IMR-90 (cell line): ENCODE results near the gene CTDSP1. TPM values are rescaled to one million over a fixed set of nuclear protein-coding genes. Genes with fewer than 3 reads are reported as not detected.

Experiments used
- ATAC-seq: fragments of 200-7000 bp; cut with Tn5 transposase; 2 replicates; pipeline ENCODE4 v1.9.1; 2020; ENCODE audit warnings: low read depth, mild to moderate bottlenecking, moderate library complexity
- BruUV-seq: library from RNA; stranded (reverse); fragments of 400-500 nt; replicated peaks from 2 replicates; lab custom pipeline; 2021; lab: Mats Ljungman, UMichigan
- CTCF ChIA-PET: fragments of 300-600 bp; formaldehyde crosslinking; extraction: SDS; loops from one replicate; lab custom pipeline; 2021; ENCODE audit warnings: antibody characterized with exemption; lab: Yijun Ruan, JAX
- POLR2A ChIA-PET: fragments of 300-600 bp; sonication (Branson Sonifier 250); formaldehyde crosslinking; loops from one replicate; lab custom pipeline; 2022; ENCODE audit warnings: antibody characterized with exemption; ENCODE audit not compliant: unreplicated experiment; lab: Charles Lee
- DNase-seq: peaks from one replicate; pipeline ENCODE4 v3.0.0; 2013
- H2AFZ ChIP-seq: replicated peaks from 2 replicates; pipeline ENCODE3; 2013; ENCODE audit warnings: low read length, mild to moderate bottlenecking; ENCODE audit not compliant: poor library complexity
- H2AK5ac ChIP-seq: 2 replicates; pipeline ENCODE4 v1.6.1; 2013; ENCODE audit warnings: low read depth, low read length, inconsistent platforms
- H2AK9ac ChIP-seq: replicated peaks from 2 replicates; pipeline ENCODE3; 2013; ENCODE audit warnings: mild to moderate bottlenecking, low read depth, low read length, moderate library complexity; ENCODE audit not compliant: poor library complexity
- H2BK120ac ChIP-seq: 2 replicates; pipeline ENCODE4 v1.6.1; 2013; ENCODE audit warnings: low read depth, low read length, inconsistent platforms
- H2BK15ac ChIP-seq: 3 replicates; pipeline ENCODE4 v1.6.1; 2013; ENCODE audit warnings: low read depth, low read length, inconsistent platforms
- H2BK20ac ChIP-seq: 2 replicates; pipeline ENCODE4 v1.6.1; 2013; ENCODE audit warnings: low read depth, mild to moderate bottlenecking, inconsistent platforms, low read length, moderate library complexity
- H2BK5ac ChIP-seq: 2 replicates; pipeline ENCODE4 v1.6.1; 2013; ENCODE audit warnings: mild to moderate bottlenecking, low read depth, low read length, inconsistent platforms; ENCODE audit not compliant: poor library complexity, severe bottlenecking
- H3K14ac ChIP-seq: replicated peaks from 2 replicates; pipeline ENCODE4 v1.6.1; 2013; ENCODE audit warnings: low read depth, low read length, inconsistent platforms
- H3K18ac ChIP-seq: 2 replicates; pipeline ENCODE4 v1.6.1; 2013; ENCODE audit warnings: low read depth, low read length, control low read depth
- H3K23ac ChIP-seq: 2 replicates; pipeline ENCODE4 v1.6.1; 2013; ENCODE audit warnings: low read depth, low read length, inconsistent platforms
- H3K27ac ChIP-seq: 2 replicates; pipeline ENCODE4 v1.5.1; 2013; ENCODE audit warnings: mild to moderate bottlenecking, control low read depth, low read length; ENCODE audit not compliant: insufficient read depth
- H3K27me3 ChIP-seq: 2 replicates; pipeline ENCODE4 v1.6.1; 2013; ENCODE audit warnings: low read length; ENCODE audit not compliant: control insufficient read depth, insufficient read depth
- H3K36me3 ChIP-seq: 2 replicates; pipeline ENCODE4 v1.6.1; 2013; ENCODE audit warnings: low read length, mixed read lengths; ENCODE audit not compliant: control insufficient read depth, insufficient read depth
- H3K4ac ChIP-seq: 2 replicates; pipeline ENCODE4 v1.6.1; 2013; ENCODE audit warnings: low read depth, low read length, inconsistent platforms
- H3K4me1 ChIP-seq: 2 replicates; pipeline ENCODE4 v1.6.1; 2013; ENCODE audit warnings: low read length, mixed read lengths; ENCODE audit not compliant: control insufficient read depth, insufficient read depth
- H3K4me2 ChIP-seq: 2 replicates; pipeline ENCODE4 v1.6.1; 2013; ENCODE audit warnings: low read depth, mild to moderate bottlenecking, control low read depth, low read length, moderate library complexity
- H3K4me3 ChIP-seq: 2 replicates; pipeline ENCODE4 v1.5.1; 2013; ENCODE audit warnings: low read depth, mild to moderate bottlenecking, control low read depth, low read length, moderate library complexity; ENCODE audit not compliant: insufficient read depth
- H3K56ac ChIP-seq: 2 replicates; pipeline ENCODE4 v1.6.1; 2013; ENCODE audit warnings: low read length, inconsistent platforms; ENCODE audit not compliant: insufficient read depth; ENCODE audit errors: extremely low read depth
- H3K79me1 ChIP-seq, 2 experiments: 2 replicates each; pipeline ENCODE4 v1.6.1; 2013; ENCODE audit warnings: low read length in 2 of 2, inconsistent platforms in 1 of 2, low read depth in 1 of 2
- H3K9ac ChIP-seq: 2 replicates; pipeline ENCODE4 v1.6.1; 2013; ENCODE audit warnings: low read depth, low read length, control low read depth
- H3K9me1 ChIP-seq: 2 replicates; pipeline ENCODE4 v1.6.1; 2013; ENCODE audit warnings: low read length, inconsistent platforms; ENCODE audit not compliant: insufficient read depth
- H3K9me3 ChIP-seq: 2 replicates; pipeline ENCODE4 v1.6.1; 2013; ENCODE audit warnings: low read length; ENCODE audit not compliant: control insufficient read depth, insufficient read depth
- H4K20me1 ChIP-seq: 2 replicates; pipeline ENCODE4 v1.6.1; 2013; ENCODE audit warnings: low read length, inconsistent platforms; ENCODE audit not compliant: insufficient read depth
- H4K5ac ChIP-seq: 2 replicates; pipeline ENCODE4 v1.6.1; 2013; ENCODE audit warnings: mild to moderate bottlenecking, low read depth, low read length, control low read depth
- H4K8ac ChIP-seq, 2 experiments: 2 replicates each; pipeline ENCODE4 v1.6.1; 2013; ENCODE audit warnings: low read depth in 2 of 2, low read length in 2 of 2, control low read depth in 1 of 2, inconsistent platforms in 1 of 2
- H4K91ac ChIP-seq: 2 replicates; pipeline ENCODE4 v1.6.1; 2013; ENCODE audit warnings: low read depth, low read length, inconsistent platforms; ENCODE audit not compliant: insufficient read depth
- FOS ChIP-seq: fragments of 150-350 bp; IDR thresholded peaks from 2 replicates; pipeline ENCODE4 v1.6.1; 2016; ENCODE audit warnings: low read depth, low read length
- RCOR1 ChIP-seq: IDR thresholded peaks from 2 replicates; pipeline ENCODE4 v1.6.1; 2012; ENCODE audit warnings: mild to moderate bottlenecking, low read length, improper control_type of control experiment; ENCODE audit not compliant: insufficient replicate concordance
- RFX5 ChIP-seq: IDR thresholded peaks from 2 replicates; pipeline ENCODE4 v1.8.0; 2012; ENCODE audit warnings: low read depth, mild to moderate bottlenecking, low read length, moderate library complexity
- WGBS, 2 experiments: methylation state at CpG; one replicate each; pipeline versions ENCODE4 v1.1.5 to v1.1.7; 2013; ENCODE audit warnings: missing lambda C conversion rate in 2 of 2; ENCODE audit not compliant: insufficient read length in 1 of 2; ENCODE audit errors: extremely low coverage in 2 of 2; 5-methylcytosine and 5-hydroxymethylcytosine counted together
- dilution Hi-C: fragments of 300-500 bp; cut with HindIII; formaldehyde crosslinking; loops from one replicate; pipeline ENCODE4 v1.14.3; 2018; ENCODE audit warnings: low sequenced_read_pairs; ENCODE audit not compliant: unreplicated experiment
- in situ Hi-C: fragments of 300-500 bp; cut with MboI; formaldehyde crosslinking; loops from 3 replicates; pipeline ENCODE4 v1.14.3; 2019; ENCODE audit warnings: low sequenced_read_pairs, inconsistent platforms, mixed read lengths
- intact Hi-C: fragments of 100-400 bp; cut with micrococcal nuclease; formaldehyde crosslinking; loops from 2 replicates; pipeline ENCODE4 v1.10.0; 2022
- polyA plus RNA-seq, 3 experiments: library from polyadenylated mRNA; depleted of rRNA; stranded (reverse); fragments of >200 nt; gene quantifications; 2 replicates each; pipeline ENCODE4 v1.2.3, GENCODE V29; 2012; ENCODE audit warnings: low replicate concordance in 1 of 3
- total RNA-seq: library from RNA; depleted of rRNA; stranded (reverse); fragments of >200 nt; gene quantifications from 2 replicates; pipeline ENCODE4 v1.2.3, GENCODE V29; 2012

Gene CTDSP1
- total and polyA plus RNA-seq, 2 of the 4 experiments (the other 2 are of a cell fraction): 19.7 to 64.3 TPM

GRCh38 chr2:218448934-218449333 is 49.3 kb downstream of the CTDSP1 start:
- no peak overlapping the region for H3K4me3 ChIP-seq
- H2AFZ ChIP-seq: no peak overlapping the region
- POLR2A ChIA-PET: no interaction called here
- no TSS peak for BruUV-seq
- H3K18ac ChIP-seq: no peak overlapping the region
- H2BK5ac ChIP-seq: no peak overlapping the region
- H3K4ac ChIP-seq: no peak overlapping the region
- no peak overlapping the region for H4K91ac ChIP-seq
- no peak overlapping the region for H2AK9ac ChIP-seq
- H3K9me3 ChIP-seq: no peaks in the 10 kb centered on the region
- H3K14ac ChIP-seq: no peak overlapping the region
- H2BK20ac ChIP-seq: no peak overlapping the region
- H4K20me1 ChIP-seq: peaks cover 3% of the 10 kb centered on the region; the same call in 1 of the 2 replicates
- H3K9me1 ChIP-seq: peaks cover 5% of the 10 kb centered on the region; the same call in 1 of the 2 replicates
- no peak overlapping the region for H4K8ac ChIP-seq
- H3K4me2 ChIP-seq: no peak overlapping the region
- H3K36me3 ChIP-seq: 0 out of 2 replicates have a peak, but pooled peaks cover 2% of the 10 kb centered on the region
- H2AK5ac ChIP-seq: no peak overlapping the region
- no peak overlapping the region for H3K56ac ChIP-seq
- no peak overlapping the region for H4K5ac ChIP-seq
- CTCF ChIA-PET: no interaction called here
- DNase-seq (peak; percentile 45), ATAC-seq (peak; percentile 92)
- TF ChIP-seq RFX5 (no peak), RCOR1 (peak; percentile 67), FOS (peak; percentile 68; the same call in 1 of the 2 replicates)
- no peak overlapping the region for H3K27ac ChIP-seq
- H3K79me1 ChIP-seq: no peaks in the 10 kb centered on the region
- H3K9ac ChIP-seq: no peak overlapping the region
- no CpG with 5 or more reads among the region's 3 CpGs for WGBS, 2 experiments
- H3K23ac ChIP-seq: no peak overlapping the region
- intact Hi-C loops (no loop called here), dilution Hi-C loops (no loop called here), in situ Hi-C loops (no loop called here)
- H3K27me3 ChIP-seq: no peaks in the 10 kb centered on the region
- H3K4me1 ChIP-seq: peaks cover 3% of the 10 kb centered on the region; the same call in 1 of the 2 replicates
- no peak overlapping the region for H2BK120ac ChIP-seq
- no peak overlapping the region for H2BK15ac ChIP-seq
